T-helper 2 cell treated with Interferon-gamma antibody and Interleukin-4, amounts not matched to agents 5 μg/mL and 100 μg/mL, for 36 hours (primary cell): Measurements from ENCODE around the gene SLC16A5.
A peak's percentile ranks its signal among the peaks of the same experiment; 100 is the strongest.
"Not testable (repeated sequence)": the region's sequence is repeated elsewhere in the genome, so short reads cannot be mapped to it uniquely, and the experiment has no call there.

ENCODE experiments used
- DNase-seq: peaks from one replicate; pipeline ENCODE4 v3.0.0; 2021; ENCODE audit warnings: low spot score
- H3K27ac Mint-ChIP-seq: one replicate; pipeline ENCODE4 v1.8.0; 2021; ENCODE audit warnings: mild to moderate bottlenecking, mixed read lengths
- H3K27me3 Mint-ChIP-seq: one replicate; pipeline ENCODE4 v1.8.0; 2021; ENCODE audit warnings: low read depth, mixed read lengths
- H3K36me3 Mint-ChIP-seq: one replicate; pipeline ENCODE4 v1.8.0; 2021; ENCODE audit warnings: low read depth, mixed read lengths
- H3K4me1 Mint-ChIP-seq: one replicate; pipeline ENCODE4 v1.8.0; 2021; ENCODE audit warnings: low read depth, mixed read lengths
- H3K4me3 Mint-ChIP-seq: one replicate; pipeline ENCODE4 v1.8.0; 2022; ENCODE audit warnings: mild to moderate bottlenecking, moderate library complexity, mixed read lengths
- H3K9me3 Mint-ChIP-seq: one replicate; pipeline ENCODE4 v1.8.0; 2021; ENCODE audit warnings: mixed read lengths

Gene SLC16A5

GRCh38 chr17:75087558-75088453 lies at the start of gene SLC16A5:
SLC16A5 (plus strand) TSS chr17:75087954; CDS start chr17:75093637, 5,683 bp downstream.
- H3K27me3 Mint-ChIP-seq, result no peaks in the 10 kb centered on the region
- H3K4me1 Mint-ChIP-seq, result peaks cover 39% of the 10 kb centered on the region
- H3K4me3 Mint-ChIP-seq, result peak within 1 kb of the TSS; percentile 85
- peaks cover 2% of the 10 kb centered on the region for H3K36me3 Mint-ChIP-seq
- peak within 1 kb of the TSS; percentile 72 for H3K27ac Mint-ChIP-seq
- H3K9me3 Mint-ChIP-seq, result no peaks in the 10 kb centered on the region
- peak; percentile 58 for DNase-seq

GRCh38 chr17:75039238-75039637 lies 48.5 kb upstream of the SLC16A5 start:
- H3K27ac Mint-ChIP-seq, result no peak overlapping the region
- no peak overlapping the region for H3K4me3 Mint-ChIP-seq
- DNase-seq, result no peak
- H3K9me3 Mint-ChIP-seq, result no peaks in the 10 kb centered on the region
- peaks cover 19% of the 10 kb centered on the region for H3K4me1 Mint-ChIP-seq
- H3K27me3 Mint-ChIP-seq, result peaks cover 3% of the 10 kb centered on the region
- H3K36me3 Mint-ChIP-seq, result peaks cover 29% of the 10 kb centered on the region

GRCh38 chr17:75041656-75042280 lies 46.0 kb upstream of the SLC16A5 start:
- Mint-ChIP-seq H3K27me3 (no peaks in the 10 kb centered on the region), H3K36me3 (peaks cover 28% of the 10 kb centered on the region), H3K4me3 (no peak overlapping the region), H3K4me1 (peaks cover 16% of the 10 kb centered on the region), H3K9me3 (no peaks in the 10 kb centered on the region), H3K27ac (no peak overlapping the region)
- no peak for DNase-seq

GRCh38 chr17:75043789-75044188 lies 44.0 kb upstream of the SLC16A5 start:
- DNase-seq, H3K9me3 Mint-ChIP-seq, H3K4me3 Mint-ChIP-seq, H3K27me3 Mint-ChIP-seq, H3K27ac Mint-ChIP-seq: not testable (repeated sequence)
- H3K36me3 Mint-ChIP-seq, result peaks cover 24% of the 10 kb centered on the region
- peaks cover 26% of the 10 kb centered on the region for H3K4me1 Mint-ChIP-seq

GRCh38 chr17:75044716-75045115 lies 43.0 kb upstream of the SLC16A5 start:
- Mint-ChIP-seq H3K4me3 (peak overlapping the region; percentile 70), H3K9me3 (no peaks in the 10 kb centered on the region), H3K36me3 (peaks cover 19% of the 10 kb centered on the region), H3K4me1 (peaks cover 29% of the 10 kb centered on the region), H3K27me3 (no peaks in the 10 kb centered on the region), H3K27ac (no peak overlapping the region)
- DNase-seq, result no peak

GRCh38 chr17:75045946-75046406 lies 41.8 kb upstream of the SLC16A5 start:
- not testable (repeated sequence) for H3K9me3 Mint-ChIP-seq, H3K36me3 Mint-ChIP-seq, H3K27me3 Mint-ChIP-seq, DNase-seq
- Mint-ChIP-seq H3K4me3 (peak overlapping the region; percentile 97), H3K27ac (peak overlapping the region; percentile 91), H3K4me1 (peaks cover 29% of the 10 kb centered on the region)

- peak; percentile 95 for DNase-seq
- Mint-ChIP-seq H3K4me1 (peaks cover 29% of the 10 kb centered on the region), H3K27me3 (no peaks in the 10 kb centered on the region), H3K36me3 (peaks cover 6% of the 10 kb centered on the region), H3K27ac (peak within 1 kb of the TSS; percentile 93), H3K9me3 (no peaks in the 10 kb centered on the region), H3K4me3 (peak within 1 kb of the TSS; percentile 99)
These were observed 41.1 kb upstream of the SLC16A5 start, which contains the start of the genes ATP5PD and KCTD2 for GRCh38 chr17:75046407-75047289. ATP5PD (minus strand) TSS chr17:75046969; CDS start chr17:75042650, 4,319 bp downstream. KCTD2 (plus strand) TSS chr17:75047225; CDS start chr17:75047251, 26 bp downstream.

- H3K4me1 Mint-ChIP-seq, result peaks cover 33% of the 10 kb centered on the region
- peak overlapping the region; percentile 93 for H3K27ac Mint-ChIP-seq
- DNase-seq, result no peak
- peak overlapping the region; percentile 99 for H3K4me3 Mint-ChIP-seq
- no peaks in the 10 kb centered on the region for H3K27me3 Mint-ChIP-seq
- no peaks in the 10 kb centered on the region for H3K9me3 Mint-ChIP-seq
- peaks cover 6% of the 10 kb centered on the region for H3K36me3 Mint-ChIP-seq
These were observed 40.2 kb upstream of the SLC16A5 start for GRCh38 chr17:75047398-75048098.

- Mint-ChIP-seq H3K4me3 (peak overlapping the region; percentile 99), H3K9me3 (no peaks in the 10 kb centered on the region), H3K4me1 (peaks cover 33% of the 10 kb centered on the region), H3K27me3 (no peaks in the 10 kb centered on the region), H3K36me3 (peaks cover 10% of the 10 kb centered on the region), H3K27ac (peak overlapping the region; percentile 93)
- no peak for DNase-seq
These were observed 39.4 kb upstream of the SLC16A5 start for GRCh38 chr17:75048249-75048878.

- Mint-ChIP-seq H3K9me3 (no peaks in the 10 kb centered on the region), H3K36me3 (peaks cover 13% of the 10 kb centered on the region), H3K4me1 (peaks cover 33% of the 10 kb centered on the region), H3K27me3 (no peaks in the 10 kb centered on the region), H3K27ac (no peak overlapping the region), H3K4me3 (no peak overlapping the region)
- DNase-seq, result no peak
These were observed 38.7 kb upstream of the SLC16A5 start for GRCh38 chr17:75049057-75049456.

- H3K9me3 Mint-ChIP-seq, result no peaks in the 10 kb centered on the region
- DNase-seq, result no peak
- no peak overlapping the region for H3K27ac Mint-ChIP-seq
- H3K4me3 Mint-ChIP-seq, result no peak overlapping the region
- H3K27me3 Mint-ChIP-seq, result no peaks in the 10 kb centered on the region
- H3K36me3 Mint-ChIP-seq, result peaks cover 17% of the 10 kb centered on the region
- peaks cover 31% of the 10 kb centered on the region for H3K4me1 Mint-ChIP-seq
These were observed 38.0 kb upstream of the SLC16A5 start for GRCh38 chr17:75049706-75050105.

GRCh38 chr17:75051941-75052340 lies 35.8 kb upstream of the SLC16A5 start:
- Mint-ChIP-seq H3K27ac (no peak overlapping the region), H3K36me3 (peaks cover 24% of the 10 kb centered on the region), H3K4me1 (peaks cover 21% of the 10 kb centered on the region), H3K4me3 (no peak overlapping the region), H3K9me3 (no peaks in the 10 kb centered on the region), H3K27me3 (no peaks in the 10 kb centered on the region)
- no peak for DNase-seq
